Muscle of arm (tissue), 12 donors: Measurements from ENCODE around the gene SACM1L. TPM values are rescaled to one million over a fixed set of nuclear protein-coding genes. Genes with fewer than 3 reads are reported as not detected.

Experiments
- DNase-seq: peaks from one replicate; pipeline ENCODE4 v3.0.0-alpha.2; 2013
- polyA plus RNA-seq, 12 donors: library from polyadenylated mRNA; unstranded; fragments of 120-200 nt; gene quantifications; one replicate each; pipeline ENCODE4 v1.2.1, GENCODE V29; 2013; ENCODE audit not compliant: insufficient read length in 12 of 12

SACM1L gene
- polyA plus RNA-seq, 12 donors: 21.4 to 41.1 (median 30.9) TPM; not detected in 1

DNA sequence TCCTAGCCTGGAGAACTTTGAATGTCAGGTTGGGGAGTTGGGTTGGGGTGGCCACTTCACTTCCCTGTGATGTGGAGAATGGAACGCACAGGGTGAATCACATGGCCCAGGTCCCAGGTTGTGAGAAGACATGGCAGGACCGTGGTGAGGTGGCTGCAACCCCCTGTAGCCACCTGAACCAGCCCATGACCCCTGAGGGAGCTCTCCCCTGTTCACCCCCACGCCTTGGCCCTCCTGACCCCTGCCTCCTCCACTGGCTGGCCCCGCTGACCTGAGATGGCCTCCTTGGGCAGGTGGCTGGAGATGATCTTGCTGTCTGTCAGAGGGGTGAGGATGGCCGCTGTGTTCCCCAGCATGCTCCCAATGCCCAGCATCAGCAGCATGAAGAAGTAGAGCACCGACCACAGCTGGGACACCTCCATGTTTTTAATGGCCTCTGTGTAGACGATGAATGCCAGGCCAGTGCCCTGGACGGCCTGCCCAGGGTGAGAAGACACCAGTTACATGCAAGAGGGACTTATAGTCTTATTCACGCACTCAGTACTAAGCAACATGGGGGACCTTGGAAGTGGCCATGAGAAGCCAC, 76.2 kb downstream of the SACM1L start:
- no peak for DNase-seq

DNA sequence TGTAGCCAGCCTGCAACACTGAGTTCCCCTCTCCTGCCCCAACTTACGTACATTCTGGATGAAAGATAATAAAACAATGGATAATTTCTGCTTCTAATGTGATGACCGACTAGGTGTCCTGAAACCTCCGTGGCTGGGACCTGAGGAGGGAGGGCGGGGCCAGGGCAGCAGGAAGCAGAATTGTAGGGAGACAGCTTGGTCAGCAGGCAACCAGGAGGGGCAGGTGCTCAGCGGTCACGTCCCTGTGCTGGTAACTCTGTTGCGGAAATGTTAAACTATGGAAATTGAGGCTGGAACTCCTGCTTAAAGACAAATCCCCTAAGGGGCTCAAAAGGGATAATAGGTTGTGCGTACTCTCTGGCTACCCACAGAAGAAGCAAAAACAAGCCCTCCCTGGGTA, 76.8 kb downstream of the SACM1L start:
- DNase-seq: no peak

DNA sequence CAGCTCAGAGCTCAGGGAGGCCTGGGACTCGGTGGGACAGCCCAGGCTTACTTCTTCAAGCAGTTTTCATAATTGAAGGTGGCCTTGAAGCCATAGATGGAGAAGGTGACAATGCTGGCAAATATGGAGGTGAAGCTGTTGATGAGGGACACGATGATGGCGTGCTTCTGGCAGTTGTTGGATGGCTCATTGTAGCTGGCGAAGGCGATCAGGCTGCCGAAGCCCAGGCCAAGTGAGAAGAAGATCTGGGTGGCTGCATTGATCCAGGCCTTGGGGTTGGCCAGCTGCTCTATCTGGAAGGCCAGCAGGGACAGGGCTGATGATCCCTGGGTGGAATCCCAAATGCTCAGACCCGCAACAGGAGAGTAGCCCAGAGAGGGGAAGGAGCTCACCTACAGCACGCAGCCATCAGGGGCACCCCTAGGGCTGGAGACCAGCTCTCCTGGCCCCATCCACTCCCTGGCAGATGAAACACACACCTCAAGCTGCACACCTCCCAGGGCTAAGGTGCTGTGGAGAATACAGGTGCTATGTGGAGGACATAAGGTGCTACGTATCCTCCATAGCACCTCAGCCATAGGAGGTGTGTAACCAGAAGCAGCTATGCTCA, 82.1 kb downstream of the SACM1L start:
- no peak for DNase-seq

DNA sequence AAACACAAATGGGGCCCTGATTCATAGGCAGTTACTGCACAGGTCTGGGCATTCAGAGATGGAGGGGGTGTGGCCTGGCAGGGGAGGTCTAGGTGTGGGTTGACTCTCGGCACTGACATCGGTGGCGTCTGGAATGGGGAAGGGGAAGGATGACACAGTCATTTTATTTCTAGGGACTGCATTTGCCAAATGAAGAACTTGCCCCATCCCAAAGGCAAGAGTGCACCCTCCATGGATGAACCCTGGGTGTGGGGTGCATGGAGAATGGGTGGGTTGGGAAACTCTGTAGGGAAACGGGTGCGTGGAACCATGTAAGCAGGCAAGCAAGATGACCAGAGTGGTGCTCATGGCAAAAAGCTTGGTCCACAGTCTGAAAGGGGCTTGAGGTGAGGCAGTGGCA, 82.6 kb downstream of the SACM1L start:
- no peak for DNase-seq

DNA sequence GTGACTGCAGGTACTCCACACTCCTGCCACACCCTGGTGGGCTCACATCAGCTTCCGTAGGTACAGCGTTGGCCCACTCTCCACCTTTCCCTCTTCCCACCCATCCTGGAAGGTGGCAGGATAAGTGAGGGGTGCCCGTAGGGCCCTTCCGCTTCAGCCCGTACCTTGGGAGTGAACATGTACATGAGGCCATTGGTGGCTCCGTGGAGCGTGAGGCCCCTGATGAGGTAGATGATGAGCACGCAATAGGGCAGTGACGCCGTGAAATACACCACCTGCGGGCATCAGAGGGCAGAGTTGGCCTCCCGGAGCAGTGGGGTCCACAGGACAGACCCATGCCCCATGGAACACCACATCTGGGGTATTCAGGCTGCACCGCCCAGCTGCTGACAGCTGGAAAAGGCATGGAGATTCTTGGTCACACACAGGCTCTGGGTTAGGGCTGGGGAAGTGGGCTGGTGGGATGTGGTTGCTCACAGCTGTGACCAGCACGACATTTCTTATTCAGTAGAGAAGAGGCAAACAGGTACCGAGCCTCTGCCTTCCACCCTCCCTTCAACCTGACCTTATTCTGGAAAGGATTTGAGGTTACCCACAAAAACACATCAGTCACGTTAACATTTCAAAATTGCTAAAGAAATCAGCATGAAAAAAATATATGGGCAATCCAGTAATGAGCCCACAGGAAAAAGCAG, 83.3 kb downstream of the SACM1L start:
- no peak for DNase-seq

DNA sequence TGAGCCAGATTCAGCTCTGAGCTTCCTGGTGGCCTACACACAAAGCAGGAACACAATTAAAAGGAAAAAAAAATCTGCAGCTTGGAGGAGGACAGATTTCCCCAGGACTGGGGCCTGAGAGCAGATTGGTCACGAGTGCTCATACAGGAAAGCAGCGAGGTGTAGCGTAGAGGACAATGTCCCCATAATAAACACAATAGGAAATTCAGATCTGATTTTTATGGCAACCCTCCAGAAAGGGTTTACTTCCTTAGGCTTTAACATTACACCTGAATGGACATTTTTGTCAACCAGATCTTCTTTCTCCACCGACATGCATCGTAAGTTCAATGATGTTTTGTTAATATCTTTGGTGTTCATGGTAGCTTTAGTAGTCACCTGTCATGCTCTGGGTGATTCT, 83.9 kb downstream of the SACM1L start:
- no peak for DNase-seq

DNA sequence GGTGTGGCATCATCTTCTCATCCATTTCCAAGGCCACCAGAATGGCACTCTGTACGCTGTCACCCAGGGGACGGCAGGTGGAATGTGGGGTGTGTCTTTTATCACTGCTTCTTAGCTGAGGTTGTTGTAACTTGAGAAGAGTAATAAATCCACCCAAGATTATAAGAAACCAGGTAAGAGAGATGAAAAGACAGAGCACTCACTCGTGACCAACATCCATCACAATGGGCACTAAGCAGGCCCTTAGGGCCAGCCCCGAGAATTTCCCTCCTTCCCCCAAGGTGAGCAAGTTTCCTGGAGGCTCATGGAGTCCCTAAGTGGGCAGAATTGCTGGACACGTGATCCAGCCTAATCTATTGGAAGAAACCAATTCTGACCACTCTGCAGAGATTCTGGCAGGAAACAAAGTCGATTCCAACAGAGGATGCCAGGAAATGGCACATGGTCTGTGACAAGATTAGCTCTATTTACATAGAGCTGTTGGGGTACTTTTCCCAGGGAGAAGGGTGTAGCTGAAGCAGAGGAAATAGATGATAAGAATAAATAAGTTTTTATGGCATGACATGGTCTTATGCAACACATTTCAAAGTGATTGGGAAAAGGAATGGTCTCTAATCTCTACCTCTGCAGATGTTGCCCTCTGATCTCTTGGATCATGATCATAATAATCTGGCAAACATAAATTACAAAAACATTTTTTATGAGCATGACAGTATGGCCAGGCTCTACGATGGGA, 84.7 kb downstream of the SACM1L start:
- DNase-seq: no peak

DNA sequence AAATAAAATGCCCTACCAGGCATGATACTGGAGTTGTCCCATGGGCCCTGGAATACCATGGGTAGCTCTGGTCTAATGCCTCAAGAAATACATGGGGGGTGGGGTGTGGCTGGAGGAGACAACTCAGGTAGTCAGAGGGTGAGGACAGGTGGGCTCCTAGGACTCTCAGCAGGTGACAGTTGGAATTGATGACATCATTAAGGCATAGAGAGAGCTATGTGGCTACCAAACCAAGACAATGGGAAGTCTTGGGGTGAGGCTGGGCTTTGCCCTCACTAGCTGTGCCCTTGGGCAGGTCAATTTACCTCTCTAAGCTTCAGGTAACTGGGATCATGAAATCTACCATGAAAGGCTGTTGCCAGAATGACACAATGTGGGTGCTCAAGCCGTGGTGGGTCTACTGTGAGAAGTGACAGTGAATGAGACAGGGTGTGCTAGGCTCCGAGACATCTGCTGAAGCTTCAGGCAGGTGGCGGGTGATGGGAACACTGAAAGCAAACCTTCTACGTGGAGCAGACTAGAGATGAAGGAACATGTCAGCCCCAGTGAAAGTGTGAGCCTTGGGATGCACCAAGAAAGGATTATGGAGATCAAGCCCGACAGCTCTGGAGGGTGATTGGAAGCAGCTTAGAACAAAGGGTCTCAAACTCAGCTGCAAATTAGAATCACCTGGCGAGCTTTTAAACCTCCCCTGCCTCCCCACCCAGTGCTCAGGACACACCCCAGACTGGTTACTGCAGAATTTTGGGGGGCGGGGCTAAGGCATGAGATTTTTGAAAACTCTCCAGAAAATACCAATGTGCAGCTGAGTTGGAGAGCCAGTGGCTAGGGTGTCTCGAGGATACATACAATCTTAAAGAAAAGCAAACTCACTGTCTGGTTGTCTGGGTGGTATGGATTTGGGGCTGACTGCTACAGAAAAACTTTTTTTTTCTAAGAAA, 85.7 kb downstream of the SACM1L start:
- DNase-seq: no peak

DNA sequence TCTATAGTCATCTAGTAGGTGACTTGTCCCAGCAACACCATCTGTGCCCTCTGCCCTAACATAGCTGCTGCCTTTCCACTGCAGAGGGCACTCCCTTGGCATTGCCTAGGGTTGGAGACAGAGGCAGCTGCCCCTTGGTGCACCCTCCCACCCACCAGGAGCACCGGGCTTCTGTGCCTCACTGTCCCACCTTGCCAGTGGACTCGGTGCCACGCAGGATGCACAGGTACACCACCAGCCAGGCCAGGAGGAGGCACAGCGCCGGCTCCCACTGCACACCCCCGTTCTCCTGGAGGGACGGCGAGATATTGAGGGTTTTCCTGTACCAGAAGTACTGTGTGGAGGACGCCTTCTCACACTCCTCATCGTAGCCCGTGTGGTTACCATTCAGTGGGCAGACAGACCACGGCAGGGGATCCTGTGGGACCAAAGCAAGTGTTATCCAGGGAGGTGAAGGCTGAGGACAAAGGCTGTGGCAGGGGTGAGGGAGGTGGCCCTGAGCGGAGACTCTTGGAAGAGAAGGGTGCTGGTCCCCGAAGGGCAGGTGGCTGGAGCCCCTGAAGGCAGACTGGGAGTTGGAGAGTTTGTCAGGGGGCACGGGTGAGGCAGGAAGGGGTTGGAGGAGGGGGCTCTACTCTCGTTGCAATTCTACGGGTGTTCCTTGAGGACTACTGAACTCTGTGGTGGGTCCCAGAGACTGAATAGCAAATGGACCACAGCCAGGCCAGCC, 86.5 kb downstream of the SACM1L start:
- no peak for DNase-seq

DNA sequence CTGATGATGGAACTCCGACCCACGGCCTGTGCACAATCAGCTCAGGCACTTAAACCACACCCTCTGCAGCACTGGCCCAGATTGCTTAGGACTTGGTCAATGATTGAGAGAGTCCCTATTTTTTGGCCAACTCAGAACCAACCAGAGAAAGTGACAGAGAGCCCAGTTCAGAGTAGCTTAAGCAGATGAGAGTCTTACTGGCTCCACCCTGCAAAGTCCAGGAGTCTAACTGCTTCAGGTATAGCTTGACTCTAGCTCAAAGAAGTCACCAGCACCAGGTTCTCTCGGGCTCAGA, 87.1 kb downstream of the SACM1L start:
- DNase-seq: no peak

DNA sequence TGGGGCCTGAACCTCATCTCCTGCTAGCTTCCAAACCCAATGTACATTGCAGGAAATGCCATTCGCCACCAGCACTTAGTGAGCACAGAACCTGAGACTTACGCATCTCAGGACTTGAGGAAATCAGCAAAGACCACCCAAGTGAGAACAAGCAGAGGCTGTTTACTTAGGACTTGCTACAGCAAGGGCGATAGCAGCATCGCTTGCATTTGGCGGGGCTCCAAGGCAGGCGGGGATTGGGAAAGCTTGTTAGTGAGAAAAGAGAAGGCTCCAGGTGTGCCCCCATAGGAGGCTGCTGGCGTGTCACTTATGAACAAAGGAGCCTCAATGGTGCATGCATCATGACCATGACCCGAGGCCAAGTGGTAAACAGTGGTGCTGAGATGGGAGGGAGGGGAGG, 87.4 kb downstream of the SACM1L start:
- no peak for DNase-seq

DNA sequence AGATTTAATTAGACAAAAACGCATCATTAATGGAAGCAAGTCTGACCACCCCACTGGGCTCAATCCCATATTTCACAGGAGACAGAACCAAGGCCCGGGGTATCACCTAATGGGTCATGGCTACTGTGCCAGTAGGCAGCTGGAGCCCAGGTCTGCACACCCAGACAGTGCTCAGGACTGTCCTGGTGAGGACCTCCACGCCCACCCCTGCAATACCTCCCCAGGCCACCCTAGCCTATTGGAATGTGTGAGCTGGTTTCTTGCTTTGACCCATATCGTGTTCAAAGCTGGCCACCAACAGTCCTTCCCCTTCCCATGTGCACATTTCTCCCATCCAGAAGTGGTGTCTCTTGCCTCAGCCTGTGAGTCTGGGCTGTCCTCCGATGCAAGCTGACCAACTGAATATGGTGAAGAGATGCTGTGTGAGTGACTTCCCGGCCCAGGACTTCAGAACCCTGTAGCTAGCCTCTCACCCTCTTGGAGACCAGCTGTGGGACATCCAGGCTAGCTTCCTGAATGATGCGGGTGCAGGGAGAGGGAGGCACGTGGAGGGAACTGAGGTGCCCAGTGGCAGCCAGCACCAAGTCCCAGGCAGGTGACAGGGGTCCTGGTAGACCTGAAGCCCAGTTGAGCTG, 88.0 kb downstream of the SACM1L start:
- DNase-seq: no peak

DNA sequence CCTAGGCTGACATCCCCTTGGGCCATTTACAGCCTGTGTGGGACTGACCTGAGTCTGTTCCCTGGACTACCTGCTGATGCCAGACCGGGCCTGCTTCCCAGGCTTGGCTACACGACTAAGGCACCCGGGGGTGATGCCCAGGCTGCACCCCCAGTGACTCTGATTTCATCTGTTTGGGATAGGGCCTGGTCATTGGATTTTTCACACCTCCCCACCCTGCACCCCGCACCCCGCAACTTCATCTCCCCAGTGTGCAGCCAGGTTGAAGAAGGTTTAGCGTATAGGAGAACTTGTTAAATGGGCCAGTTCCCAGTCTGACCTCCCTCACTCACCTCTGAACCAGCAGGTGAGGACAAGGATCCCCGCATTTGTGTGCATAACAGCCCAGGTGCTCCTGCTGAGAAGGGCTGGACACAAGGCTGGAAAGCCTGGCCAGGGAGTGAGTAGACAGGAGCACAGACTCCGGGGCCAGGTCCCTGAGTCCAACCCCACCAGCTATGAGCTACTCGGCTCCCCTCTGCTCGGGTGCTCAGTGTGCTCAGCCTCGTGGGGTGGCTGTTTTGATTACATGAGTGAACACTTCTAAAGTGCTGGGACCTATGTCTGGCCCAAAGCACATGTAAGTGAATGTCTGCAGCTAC, 88.7 kb downstream of the SACM1L start:
- DNase-seq: no peak

DNA sequence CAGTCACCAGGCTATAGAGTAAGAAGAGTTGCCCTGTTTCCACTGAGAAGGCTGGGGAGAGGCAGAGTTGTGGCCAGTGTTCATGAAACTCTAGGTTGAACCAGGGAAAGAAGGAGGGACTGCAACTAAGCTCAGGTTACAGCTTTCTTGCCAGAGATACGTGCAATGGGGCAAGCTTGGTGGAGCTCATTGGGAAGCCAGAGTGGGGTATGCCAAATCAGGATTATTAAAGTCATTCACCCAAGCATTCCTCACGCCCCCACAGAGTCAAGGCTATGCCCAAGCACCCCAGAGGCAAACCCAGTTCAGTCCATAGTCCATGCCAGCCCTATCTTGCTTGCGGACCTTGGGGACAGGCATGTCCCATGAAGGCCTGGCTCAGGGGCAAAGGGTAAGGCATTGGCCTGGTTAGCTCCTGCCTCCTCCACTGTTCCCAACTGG, 89.6 kb downstream of the SACM1L start:
- no peak for DNase-seq

DNA sequence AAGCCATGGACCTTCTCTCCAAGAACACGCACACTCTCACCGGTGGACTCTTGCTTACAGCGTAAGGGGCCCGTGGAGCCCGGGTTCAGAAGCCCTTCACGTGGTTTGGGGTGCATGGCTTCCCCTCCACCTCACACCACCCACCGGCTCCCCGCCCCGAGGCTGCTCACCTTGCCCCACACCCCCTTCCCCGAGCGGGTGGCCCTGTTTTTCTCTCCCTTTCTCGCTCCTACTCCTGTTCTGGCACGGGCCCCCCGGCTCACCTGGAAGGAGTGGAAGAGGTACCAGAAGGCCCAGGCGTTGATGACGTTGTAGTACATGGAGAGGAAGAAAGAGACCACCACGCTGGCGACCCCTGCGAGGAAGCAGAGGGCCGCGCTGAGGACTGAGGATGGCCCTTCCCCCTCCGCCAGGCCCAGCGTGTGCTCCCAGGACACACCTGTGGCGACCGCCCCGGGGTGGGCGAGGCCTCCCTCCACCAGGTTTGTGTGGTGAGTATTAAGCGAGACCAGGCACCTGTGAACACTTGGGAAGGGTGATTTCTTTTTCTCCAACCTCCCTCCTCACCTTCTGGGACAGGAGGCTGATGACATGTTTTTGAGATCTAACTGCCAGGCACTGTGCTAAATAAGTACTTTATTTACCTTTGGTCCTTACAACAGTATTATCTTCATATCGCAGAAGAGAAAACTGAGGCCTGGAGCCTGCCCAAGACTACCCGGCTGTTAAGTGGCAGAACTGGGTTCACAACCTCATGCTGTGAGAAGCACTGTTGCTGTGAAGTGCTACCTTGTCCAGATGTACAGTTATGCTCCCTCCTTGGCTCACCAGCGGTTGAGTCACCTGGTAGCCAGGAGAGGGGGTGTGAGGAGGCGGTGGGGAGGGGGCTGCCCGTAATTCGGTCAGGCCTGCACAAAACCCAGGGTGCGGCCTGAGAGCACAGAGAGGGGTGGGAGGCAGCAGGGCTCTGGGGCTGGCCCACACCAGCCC, 90.8 kb downstream of the SACM1L start:
- no peak for DNase-seq

DNA sequence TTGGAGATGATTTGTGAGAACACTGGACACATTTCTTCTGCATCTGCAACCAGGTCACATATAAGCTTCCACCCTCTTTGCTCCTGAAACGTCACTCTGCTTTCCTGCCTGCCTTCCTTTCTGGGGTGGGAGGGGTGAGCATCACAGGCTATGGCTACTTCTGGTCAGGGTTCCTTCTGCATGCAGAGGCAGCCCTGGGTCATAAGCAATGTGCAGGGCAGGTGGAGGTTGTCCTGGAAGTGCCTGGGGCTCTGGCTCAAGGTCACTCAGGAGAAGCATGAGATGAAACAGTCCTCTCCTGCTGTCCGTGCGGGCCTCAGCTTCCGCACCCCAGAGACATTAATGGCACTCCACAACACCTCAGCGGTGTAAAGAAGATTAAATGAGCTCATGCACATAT, 92.1 kb downstream of the SACM1L start:
- DNase-seq: no peak

DNA sequence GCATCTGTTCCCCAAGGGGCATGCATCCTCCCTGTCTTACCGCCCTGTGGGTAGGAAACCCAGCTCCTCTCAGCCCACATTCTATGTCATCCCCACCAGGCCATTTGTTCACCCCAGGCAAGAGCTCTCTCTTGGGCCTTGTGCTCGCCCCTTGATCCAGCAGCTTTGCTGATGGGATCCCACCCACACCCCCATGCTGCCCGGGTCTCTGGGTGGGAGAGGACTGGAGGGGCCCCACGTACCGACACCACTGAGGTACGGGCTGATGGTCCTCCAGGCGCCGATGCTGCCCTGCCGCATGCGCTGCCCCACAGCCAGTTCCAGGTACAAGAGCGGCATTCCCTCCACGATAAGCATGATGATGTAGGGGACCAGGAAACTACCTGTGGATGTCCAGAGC, 92.6 kb downstream of the SACM1L start:
- DNase-seq: no peak

DNA sequence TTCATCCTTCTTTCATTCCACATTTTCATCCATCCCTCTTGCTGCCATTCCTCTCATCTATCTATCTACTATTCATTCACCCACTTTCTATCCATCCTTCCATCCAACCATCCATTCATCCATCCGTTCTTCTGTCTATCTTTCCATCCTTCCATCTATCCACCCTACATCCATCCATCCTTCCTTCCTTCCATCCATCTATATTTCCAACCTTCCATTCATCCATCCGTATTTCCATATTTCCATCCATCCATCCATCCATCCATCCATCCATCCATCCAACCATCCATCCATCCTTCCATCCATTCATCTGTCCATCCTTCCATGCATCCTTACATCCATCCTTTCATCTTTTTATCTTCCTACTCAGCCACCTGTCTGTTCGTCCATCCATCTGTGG, 93.2 kb downstream of the SACM1L start:
- DNase-seq: no peak

DNA sequence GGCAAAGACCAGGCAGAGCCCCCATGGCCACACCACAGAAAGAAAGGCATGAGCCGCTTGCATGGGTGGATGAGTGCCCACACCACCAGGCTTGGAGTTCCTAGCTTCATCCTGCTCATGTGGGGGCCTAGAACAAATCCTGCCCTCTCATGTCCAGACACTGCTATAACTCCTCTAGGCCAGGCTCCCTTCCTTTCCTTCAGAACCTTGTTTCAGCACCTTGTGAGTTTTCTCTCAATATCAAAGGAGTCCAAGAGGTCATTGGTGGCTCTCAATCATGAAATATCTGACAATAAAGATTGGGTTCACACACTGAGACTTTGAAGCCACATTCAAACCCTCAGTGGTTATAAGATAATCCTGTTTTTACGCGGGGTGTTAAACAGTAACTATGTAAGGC, 94.5 kb downstream of the SACM1L start:
- no peak for DNase-seq
